DOHH2 (cell line): ENCODE results near the gene MMP13.

Experiments used
- H3F3A ChIP-seq: fragments of 200-600 bp; sonication (generic), shearing (Covaris generic); 2 replicates; pipeline ENCODE4 v1.6.0; 2016; ENCODE audit warnings: antibody characterized with exemption, mild to moderate bottlenecking; ENCODE audit not compliant: control insufficient read depth, insufficient read depth
- H3K27ac ChIP-seq: fragments of 200-600 bp; sonication (generic); 2 replicates; pipeline ENCODE4 v1.5.1; 2014; ENCODE audit warnings: low read depth, mild to moderate bottlenecking, low read length, moderate library complexity
- H3K27me3 ChIP-seq: fragments of 200-600 bp; sonication (generic); 2 replicates; pipeline ENCODE4 v1.6.1; 2014; ENCODE audit warnings: mild to moderate bottlenecking, low read length, mixed read lengths; ENCODE audit not compliant: control insufficient read depth
- H3K36me3 ChIP-seq: fragments of 200-600 bp; sonication (generic); 2 replicates; pipeline ENCODE4 v1.6.1; 2014; ENCODE audit warnings: mild to moderate bottlenecking, low read length, moderate library complexity, mixed read lengths; ENCODE audit not compliant: control insufficient read depth
- H3K4me1 ChIP-seq: fragments of 200-600 bp; sonication (generic); 2 replicates; pipeline ENCODE4 v1.6.1; 2014; ENCODE audit warnings: mild to moderate bottlenecking, low read length, mixed read lengths; ENCODE audit not compliant: control insufficient read depth
- H3K4me2 ChIP-seq: fragments of 200-600 bp; sonication (generic); 2 replicates; pipeline ENCODE4 v1.6.0; 2014; ENCODE audit warnings: mild to moderate bottlenecking, low read length, moderate library complexity
- H3K4me3 ChIP-seq: fragments of 200-600 bp; sonication (generic); 2 replicates; pipeline ENCODE4 v1.5.1; 2014; ENCODE audit warnings: mild to moderate bottlenecking, low read length, mixed read lengths
- H3K79me2 ChIP-seq: fragments of 200-600 bp; sonication (generic); 2 replicates; pipeline ENCODE4 v1.6.1; 2014; ENCODE audit warnings: mild to moderate bottlenecking, low read length, mixed read lengths; ENCODE audit not compliant: control insufficient read depth
- H3K9me2 ChIP-seq: fragments of 200-600 bp; sonication (generic); replicated peaks from 2 replicates; pipeline ENCODE4 v1.6.1; 2014; ENCODE audit warnings: mild to moderate bottlenecking, low read length, mixed read lengths; ENCODE audit not compliant: control insufficient read depth
- H3K9me3 ChIP-seq: fragments of 200-600 bp; sonication (generic); 2 replicates; pipeline ENCODE4 v1.6.1; 2014; ENCODE audit warnings: antibody characterized with exemption, low read length, mixed read lengths; ENCODE audit not compliant: control insufficient read depth, insufficient read depth
- H4K20me1 ChIP-seq: fragments of 200-600 bp; sonication (generic); 2 replicates; pipeline ENCODE4 v1.6.0; 2014; ENCODE audit warnings: low read depth, mild to moderate bottlenecking, antibody characterized with exemption, low read length, moderate library complexity; ENCODE audit not compliant: control insufficient read depth, insufficient read depth
- EZH2phosphoT487 ChIP-seq: fragments of 200-600 bp; sonication (generic); IDR thresholded peaks from 2 replicates; pipeline ENCODE4 v1.6.1; 2017; ENCODE audit warnings: borderline replicate concordance, mild to moderate bottlenecking, antibody characterized with exemption, low read length, moderate library complexity, mixed read lengths
- TF ChIP-seq, protein P1 (sequence below): fragments of 200-600 bp; sonication (generic); IDR thresholded peaks from one replicate; pipeline ENCODE4 v1.5.1; 2014; ENCODE audit warnings: antibody characterized with exemption, mild to moderate bottlenecking, low read depth, low read length; ENCODE audit not compliant: poor library complexity, severe bottlenecking

MMP13 gene

GRCh38 chr11:102933627-102934026 is 21.9 kb downstream of the MMP13 start:
- Histone ChIP-seq H4K20me1 (no peaks in the 10 kb centered on the region), H3K9me2 (no peaks in the 10 kb centered on the region), H3K27ac (no peak overlapping the region)

DNA sequence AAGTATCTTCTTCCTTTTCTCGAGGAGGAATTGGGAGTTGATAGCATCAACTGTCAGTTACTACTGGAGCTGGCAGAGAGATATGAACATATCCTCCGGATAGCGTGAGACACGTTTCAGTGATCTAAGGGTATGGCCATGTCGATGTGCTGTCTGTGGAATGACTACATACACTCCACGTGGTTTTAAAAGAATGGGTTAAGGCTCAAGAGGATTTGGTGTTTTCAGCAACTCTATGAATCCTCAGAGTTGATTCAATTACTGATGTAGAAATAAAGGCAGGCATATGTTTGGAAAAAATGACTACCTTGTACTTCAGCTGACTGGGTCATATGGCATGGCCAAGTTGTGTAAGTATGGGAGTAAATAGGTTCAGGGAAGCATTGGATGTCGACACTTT is 22.9 kb downstream of the MMP13 start:
- no peaks in the 10 kb centered on the region for H3K36me3 ChIP-seq
- no peaks in the 10 kb centered on the region for H4K20me1 ChIP-seq
- no peaks in the 10 kb centered on the region for H3K9me2 ChIP-seq
- no peak overlapping the region for H3K4me3 ChIP-seq
- no peaks in the 10 kb centered on the region for H3K79me2 ChIP-seq
- no peak overlapping the region for H3K27ac ChIP-seq
- H3F3A ChIP-seq, result no peaks in the 10 kb centered on the region
- TF ChIP-seq EZH2phosphoT487, result no peak
- TF ChIP-seq, protein P1, sequence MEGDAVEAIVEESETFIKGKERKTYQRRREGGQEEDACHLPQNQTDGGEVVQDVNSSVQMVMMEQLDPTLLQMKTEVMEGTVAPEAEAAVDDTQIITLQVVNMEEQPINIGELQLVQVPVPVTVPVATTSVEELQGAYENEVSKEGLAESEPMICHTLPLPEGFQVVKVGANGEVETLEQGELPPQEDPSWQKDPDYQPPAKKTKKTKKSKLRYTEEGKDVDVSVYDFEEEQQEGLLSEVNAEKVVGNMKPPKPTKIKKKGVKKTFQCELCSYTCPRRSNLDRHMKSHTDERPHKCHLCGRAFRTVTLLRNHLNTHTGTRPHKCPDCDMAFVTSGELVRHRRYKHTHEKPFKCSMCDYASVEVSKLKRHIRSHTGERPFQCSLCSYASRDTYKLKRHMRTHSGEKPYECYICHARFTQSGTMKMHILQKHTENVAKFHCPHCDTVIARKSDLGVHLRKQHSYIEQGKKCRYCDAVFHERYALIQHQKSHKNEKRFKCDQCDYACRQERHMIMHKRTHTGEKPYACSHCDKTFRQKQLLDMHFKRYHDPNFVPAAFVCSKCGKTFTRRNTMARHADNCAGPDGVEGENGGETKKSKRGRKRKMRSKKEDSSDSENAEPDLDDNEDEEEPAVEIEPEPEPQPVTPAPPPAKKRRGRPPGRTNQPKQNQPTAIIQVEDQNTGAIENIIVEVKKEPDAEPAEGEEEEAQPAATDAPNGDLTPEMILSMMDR, result no peak
- H3K27me3 ChIP-seq, result no peaks in the 10 kb centered on the region
- H3K4me1 ChIP-seq, result no peaks in the 10 kb centered on the region
- H3K9me3 ChIP-seq, result no peaks in the 10 kb centered on the region
- no peak overlapping the region for H3K4me2 ChIP-seq

More at GRCh38 chr11:102933627-102934026, 21.9 kb downstream of the MMP13 start:
- no peaks in the 10 kb centered on the region for H3K79me2 ChIP-seq
- H3K4me2 ChIP-seq, result no peak overlapping the region
- TF ChIP-seq, protein P1, result no peak
- no peak for TF ChIP-seq EZH2phosphoT487
- H3K4me3 ChIP-seq, result no peak overlapping the region
- H3K36me3 ChIP-seq, result no peaks in the 10 kb centered on the region
- no peaks in the 10 kb centered on the region for H3K27me3 ChIP-seq
- H3F3A ChIP-seq, result no peaks in the 10 kb centered on the region
- H3K9me3 ChIP-seq, result no peaks in the 10 kb centered on the region
- no peaks in the 10 kb centered on the region for H3K4me1 ChIP-seq

DNA sequence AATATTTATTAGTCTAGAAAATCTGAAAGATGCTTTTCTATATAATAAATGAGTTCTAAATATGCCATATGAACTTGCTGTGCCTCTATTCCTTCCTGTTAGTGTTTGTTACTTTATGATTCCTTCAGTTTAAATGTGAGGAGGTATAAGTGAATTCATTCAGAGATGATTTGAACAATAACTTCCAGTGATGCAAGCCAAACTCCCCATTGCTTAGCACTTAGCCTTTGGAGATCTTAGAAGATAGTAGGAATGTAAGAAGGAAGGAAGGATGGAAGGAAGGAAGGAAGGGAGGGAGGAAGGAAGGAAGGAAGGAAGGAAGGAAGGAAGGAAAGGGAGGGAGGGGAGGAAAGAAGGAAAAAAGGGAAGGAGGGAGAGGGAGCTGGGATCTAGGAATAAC is 25.1 kb downstream of the MMP13 start:
- no peak for TF ChIP-seq EZH2phosphoT487
- TF ChIP-seq, protein P1, result no peak
- H3K79me2 ChIP-seq, result no peaks in the 10 kb centered on the region
- no peak overlapping the region for H3K4me2 ChIP-seq
- no peaks in the 10 kb centered on the region for H3K4me1 ChIP-seq
- 0 out of 2 replicates have a peak, but pooled peaks cover 5% of the 10 kb centered on the region for H3K27me3 ChIP-seq
- H3K36me3 ChIP-seq, result no peaks in the 10 kb centered on the region
- no peaks in the 10 kb centered on the region for H3F3A ChIP-seq
- no peak overlapping the region for H3K4me3 ChIP-seq
- no peaks in the 10 kb centered on the region for H4K20me1 ChIP-seq
- no peaks in the 10 kb centered on the region for H3K9me3 ChIP-seq
- no peak overlapping the region for H3K27ac ChIP-seq
- no peaks in the 10 kb centered on the region for H3K9me2 ChIP-seq
